OCI-LY3 (cell line): Measurements from ENCODE around the gene ALOX5.

Experiments
- EZH2phosphoT487 ChIP-seq: fragments of 200-600 bp; shearing (Covaris generic); IDR thresholded peaks from 2 replicates; pipeline ENCODE4 v1.6.1; 2018; ENCODE audit warnings: antibody characterized with exemption, mixed run types, low read depth
- TF ChIP-seq, protein P1 (sequence below): fragments of 200-600, 300-600 bp; sonication (generic); IDR thresholded peaks from 2 replicates; pipeline ENCODE4 v1.5.1; 2014; ENCODE audit warnings: antibody characterized with exemption, low read length, low read depth

DNA sequence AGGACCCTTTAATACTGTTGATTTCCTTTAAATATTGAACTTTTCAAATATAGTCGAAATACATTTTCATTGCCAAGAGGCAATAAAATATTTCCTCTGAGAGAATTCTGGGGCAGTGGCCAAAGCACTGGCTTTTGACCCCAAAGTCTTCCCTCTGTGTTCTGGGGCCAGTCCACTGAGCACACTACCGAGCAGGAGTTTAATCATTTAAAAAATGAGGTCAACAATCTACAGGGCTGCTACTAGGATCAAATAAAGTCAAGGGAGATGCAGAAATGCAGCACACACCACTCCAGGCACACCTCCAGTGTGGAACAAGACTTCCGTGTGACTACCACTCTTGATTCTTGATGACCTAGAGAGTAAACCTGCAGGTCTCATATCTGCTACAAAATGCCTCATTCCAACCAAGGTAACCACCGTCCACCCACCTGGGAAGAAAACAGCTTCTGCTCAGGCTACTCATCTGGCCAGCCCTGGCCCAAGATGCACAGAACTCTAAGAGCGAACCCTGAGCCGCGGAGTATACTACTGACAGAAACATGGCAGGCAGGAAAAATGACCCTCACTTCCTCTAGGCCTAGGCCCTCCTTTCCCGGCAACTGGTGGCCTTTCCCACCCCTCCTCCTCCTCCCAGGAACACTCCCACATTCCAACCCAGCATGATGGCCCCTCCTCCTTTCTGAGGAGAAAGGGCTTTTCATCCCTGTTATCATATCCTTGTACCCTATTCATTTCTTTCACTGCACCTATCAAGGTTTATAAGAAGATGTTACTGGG, 97.7 kb downstream of the ALOX5 start:
- TF ChIP-seq, protein P1, sequence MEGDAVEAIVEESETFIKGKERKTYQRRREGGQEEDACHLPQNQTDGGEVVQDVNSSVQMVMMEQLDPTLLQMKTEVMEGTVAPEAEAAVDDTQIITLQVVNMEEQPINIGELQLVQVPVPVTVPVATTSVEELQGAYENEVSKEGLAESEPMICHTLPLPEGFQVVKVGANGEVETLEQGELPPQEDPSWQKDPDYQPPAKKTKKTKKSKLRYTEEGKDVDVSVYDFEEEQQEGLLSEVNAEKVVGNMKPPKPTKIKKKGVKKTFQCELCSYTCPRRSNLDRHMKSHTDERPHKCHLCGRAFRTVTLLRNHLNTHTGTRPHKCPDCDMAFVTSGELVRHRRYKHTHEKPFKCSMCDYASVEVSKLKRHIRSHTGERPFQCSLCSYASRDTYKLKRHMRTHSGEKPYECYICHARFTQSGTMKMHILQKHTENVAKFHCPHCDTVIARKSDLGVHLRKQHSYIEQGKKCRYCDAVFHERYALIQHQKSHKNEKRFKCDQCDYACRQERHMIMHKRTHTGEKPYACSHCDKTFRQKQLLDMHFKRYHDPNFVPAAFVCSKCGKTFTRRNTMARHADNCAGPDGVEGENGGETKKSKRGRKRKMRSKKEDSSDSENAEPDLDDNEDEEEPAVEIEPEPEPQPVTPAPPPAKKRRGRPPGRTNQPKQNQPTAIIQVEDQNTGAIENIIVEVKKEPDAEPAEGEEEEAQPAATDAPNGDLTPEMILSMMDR: no peak
- TF ChIP-seq EZH2phosphoT487: no peak
